AG08396 (cell line): Measurements from ENCODE around the gene GFRAL.
"Not testable (repeated sequence)": the region's sequence is repeated elsewhere in the genome, so short reads cannot be mapped to it uniquely, and the experiment has no call there.

Experiments used
- DNase-seq: peaks from one replicate; pipeline ENCODE4 v3.0.0; 2012; ENCODE audit warnings: low spot score, mixed read lengths

The GFRAL gene, protein sequence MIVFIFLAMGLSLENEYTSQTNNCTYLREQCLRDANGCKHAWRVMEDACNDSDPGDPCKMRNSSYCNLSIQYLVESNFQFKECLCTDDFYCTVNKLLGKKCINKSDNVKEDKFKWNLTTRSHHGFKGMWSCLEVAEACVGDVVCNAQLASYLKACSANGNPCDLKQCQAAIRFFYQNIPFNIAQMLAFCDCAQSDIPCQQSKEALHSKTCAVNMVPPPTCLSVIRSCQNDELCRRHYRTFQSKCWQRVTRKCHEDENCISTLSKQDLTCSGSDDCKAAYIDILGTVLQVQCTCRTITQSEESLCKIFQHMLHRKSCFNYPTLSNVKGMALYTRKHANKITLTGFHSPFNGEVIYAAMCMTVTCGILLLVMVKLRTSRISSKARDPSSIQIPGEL

DNA sequence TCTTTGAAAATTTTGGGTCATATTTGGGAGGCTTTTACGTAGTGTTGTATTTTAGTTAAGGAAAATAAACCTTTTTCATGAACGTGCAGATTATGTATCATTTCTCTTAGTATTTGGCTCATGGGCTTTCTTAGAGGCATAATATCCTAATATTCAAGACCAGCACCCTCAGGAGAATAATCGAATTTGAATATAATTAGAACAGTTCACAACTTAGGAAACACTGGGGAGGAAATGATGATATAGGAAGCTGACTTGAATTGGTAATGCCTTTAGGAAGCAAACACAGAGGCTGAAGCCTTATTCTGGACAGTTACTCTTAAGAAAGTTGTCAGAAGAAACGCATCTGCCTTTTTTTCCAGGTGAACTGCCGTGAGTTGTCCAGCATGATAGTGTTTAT, at the start of gene GFRAL:
Gene GFRAL, plus strand, starts transcription at position 301 of the 400 bp plus-strand sequence. Its CDS starts 86 bp downstream, at position 387.
- no peak for DNase-seq

DNA sequence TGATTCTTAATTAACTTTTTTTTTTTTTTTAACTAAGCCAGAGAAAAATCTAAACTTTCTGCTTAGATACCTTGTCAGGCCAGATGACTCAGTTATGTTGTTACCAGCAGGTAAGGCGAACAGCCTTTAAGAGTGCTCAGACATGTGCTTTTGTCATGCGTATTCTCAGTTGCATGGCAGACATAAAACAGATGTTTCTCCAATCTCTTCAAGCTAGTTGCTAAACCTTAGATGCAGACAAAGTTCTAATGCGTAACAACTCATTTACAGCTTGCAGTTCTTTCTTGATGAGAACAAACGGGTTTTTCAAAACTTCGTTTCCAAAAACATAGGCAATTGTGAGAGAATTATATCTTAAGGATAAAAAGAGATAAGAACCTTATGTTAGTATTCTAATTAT, 49.6 kb upstream of the GFRAL start:
- DNase-seq: no peak

DNA sequence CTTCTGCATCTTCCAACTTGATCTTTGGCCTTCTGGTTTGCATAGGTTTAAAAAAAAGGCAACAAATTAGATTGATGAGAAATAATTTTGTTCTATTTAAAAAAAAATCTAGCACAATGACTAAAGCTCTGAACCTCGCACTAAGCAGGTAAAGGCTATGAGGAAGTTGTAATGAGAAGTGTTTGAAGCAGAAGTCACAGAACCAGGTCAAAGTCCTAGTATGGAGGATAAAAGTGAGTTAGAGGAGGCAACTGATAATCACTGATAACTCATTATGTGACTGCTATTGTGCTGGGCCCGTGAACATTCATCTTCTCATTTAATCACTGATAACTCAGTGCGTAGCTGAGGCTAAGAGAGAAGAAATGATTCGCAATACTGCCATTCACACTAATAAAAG, 46.1 kb upstream of the GFRAL start:
- no peak for DNase-seq

DNA sequence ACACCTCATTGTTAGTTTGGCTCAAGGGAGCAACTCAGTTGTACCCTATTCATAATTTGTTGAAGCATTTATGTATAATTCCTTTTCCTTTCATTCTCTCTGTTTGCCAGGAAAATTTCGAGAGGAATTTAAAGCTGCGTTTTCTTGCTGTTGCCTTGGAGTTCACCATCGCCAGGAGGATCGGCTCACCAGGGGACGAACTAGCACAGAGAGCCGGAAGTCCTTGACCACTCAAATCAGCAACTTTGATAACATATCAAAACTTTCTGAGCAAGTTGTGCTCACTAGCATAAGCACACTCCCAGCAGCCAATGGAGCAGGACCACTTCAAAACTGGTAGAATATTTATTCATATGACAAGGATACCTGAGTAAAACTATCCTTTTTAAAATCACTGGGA, 45.2 kb upstream of the GFRAL start:
- no peak for DNase-seq

DNA sequence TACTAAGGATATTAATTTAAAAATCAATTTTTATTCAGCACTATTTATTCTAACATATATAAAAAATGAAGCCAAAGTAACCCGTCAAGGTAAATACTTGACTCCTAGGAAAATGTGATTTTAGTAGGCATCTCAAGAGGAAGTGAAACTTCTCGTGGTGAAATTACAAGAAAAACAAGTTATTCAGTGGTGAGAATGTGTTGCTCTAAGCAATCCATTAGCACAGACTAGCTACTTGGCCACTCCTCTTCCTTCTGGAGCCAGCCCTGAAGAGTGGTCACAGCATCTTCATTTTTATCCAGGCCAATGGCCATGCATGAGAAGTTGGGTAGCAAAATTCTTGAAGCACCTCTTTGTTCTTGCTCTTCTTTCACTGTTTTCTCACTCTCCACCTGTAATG, 40.4 kb upstream of the GFRAL start:
- no peak for DNase-seq

DNA sequence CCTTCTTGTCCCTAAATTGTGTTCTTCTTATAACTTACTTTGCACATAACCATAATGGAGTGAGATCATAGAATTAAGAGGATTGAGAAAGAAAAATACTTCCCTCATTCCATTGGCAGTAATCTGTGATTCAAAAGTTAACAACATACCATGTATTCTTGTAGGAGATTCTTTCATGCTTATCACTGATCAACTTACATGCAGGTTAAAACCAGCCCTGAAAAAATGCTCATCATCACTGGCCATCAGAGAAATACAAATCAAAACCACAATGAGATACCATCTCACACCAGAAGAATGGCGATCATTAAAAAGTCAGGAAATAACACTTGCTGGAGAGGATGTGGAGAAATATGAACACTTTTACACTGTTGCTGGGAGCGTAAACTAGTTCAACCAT, 36.5 kb upstream of the GFRAL start:
- DNase-seq: no peak

DNA sequence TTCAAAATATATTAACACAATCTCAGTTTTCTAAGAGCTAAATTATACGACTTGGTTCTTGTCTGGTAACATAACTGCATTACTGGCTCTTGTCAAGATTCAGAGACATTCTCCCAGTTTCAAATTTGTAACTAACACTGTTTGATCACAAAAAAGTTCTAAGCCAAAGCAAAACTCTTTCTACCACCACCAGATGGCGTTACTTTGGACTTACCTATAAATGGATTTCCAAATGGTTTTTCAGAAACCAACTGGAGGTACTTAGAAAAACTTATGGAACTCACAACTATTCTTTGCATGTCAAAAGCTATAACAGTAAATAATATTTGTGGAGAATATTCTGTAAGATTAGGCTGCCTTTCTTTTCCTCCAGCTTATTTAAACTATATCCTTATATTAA, 34.2 kb upstream of the GFRAL start:
- no peak for DNase-seq

DNA sequence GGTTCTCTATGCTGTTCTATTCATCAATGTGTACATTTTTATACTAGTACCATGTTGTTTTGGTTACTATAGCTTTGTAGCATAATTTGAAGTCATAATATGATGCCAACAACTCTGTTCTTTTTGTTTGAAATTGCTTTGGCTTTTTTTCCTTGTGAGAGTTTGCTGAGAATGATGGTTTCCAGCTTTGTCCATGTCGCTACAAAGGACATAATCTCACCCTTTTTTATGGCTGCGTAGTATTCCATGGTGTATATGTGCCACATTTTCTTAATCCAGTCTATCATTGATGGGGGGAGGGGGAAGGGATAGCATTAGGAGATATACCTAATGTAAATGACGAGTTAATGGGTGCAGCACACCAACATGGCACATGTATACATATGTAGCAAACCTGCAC, 30.1 kb upstream of the GFRAL start:
- not testable (repeated sequence) for DNase-seq

DNA sequence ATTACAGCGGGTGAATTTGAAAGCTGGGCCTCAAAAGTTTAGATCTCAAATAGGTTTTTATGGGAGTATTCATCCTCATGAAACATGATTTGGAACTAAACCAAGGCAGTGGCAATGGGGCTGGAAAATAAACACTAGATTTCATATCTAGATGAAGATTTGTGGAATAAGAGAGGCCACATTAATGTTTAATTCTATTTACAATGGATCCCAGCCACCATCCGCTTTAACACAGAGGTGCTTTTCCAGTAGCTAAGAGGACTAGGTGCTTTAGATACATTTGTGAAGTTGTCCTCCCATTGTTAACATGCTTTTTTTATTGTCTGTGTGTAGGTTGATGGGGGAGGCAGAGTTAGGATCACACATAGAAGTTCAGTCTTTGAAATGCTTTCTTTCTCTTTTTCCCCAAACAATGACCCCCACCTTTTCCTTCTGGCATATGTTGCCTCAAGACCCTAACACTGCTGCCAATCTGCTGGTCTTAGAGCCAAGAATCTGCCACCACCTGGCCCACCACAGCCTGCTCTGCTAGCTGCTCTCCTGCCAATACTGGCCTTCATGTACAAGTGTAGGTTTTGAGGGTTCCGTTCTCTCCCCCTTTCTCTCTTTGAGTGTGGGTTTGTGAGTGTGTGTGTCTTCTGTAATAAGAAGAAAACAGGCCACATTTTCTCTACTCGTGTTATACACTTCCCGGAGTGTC, 27.8 kb upstream of the GFRAL start:
- DNase-seq: no peak

DNA sequence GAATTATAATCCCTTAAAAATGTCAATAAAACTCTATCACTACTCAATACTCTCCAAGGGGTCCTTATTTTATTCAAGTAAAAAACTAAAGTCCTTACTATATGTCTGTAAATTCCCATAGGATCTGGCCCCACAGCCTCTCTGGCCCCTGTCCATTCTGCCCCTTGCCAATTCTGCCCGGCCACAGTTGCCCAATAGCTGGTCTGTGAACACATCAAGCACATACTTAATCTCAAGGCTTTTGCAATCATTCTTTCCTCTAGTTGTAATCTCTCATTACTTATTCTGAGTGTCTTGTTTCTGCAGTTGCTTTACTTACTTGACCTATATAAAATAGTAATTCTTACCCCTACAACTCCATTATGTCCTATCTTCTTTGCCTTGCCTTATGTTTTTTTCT, 22.5 kb upstream of the GFRAL start:
- DNase-seq: no peak

DNA sequence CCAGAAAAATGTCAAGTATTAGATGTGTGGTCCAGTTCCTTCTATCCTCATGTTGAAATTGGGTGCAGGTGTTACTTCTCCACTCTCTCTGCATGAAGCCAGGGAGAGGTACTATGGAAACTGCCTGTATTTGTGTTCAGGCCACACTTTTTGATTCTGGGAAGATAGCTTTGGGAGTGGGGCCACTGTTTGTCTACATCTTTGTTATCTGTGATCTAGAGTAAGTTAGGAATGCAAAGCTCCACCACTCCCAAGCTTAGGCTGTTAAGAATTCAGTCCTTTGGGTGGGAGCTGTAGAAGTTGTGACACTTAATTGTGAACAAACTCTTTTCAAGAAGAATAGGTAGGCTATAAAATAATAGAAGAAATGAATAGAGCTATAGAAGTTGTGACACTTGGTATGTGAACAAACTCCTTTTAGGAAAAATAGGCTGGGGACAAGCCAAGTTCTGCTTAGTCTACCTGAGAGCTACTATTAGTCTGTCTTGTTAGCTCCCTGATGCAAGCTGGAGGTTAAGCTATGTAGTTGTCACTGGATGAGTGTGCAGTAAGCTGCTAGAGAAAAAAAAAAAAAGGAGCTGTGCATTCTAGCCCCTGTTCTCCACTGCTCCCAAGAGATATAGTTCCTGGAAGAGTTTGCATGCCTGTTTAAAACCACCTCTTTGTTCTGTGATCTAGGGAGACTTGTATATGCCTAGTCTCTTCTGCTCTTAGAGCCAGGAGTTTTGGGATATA, 7.1 kb upstream of the GFRAL start:
- DNase-seq: no peak

DNA sequence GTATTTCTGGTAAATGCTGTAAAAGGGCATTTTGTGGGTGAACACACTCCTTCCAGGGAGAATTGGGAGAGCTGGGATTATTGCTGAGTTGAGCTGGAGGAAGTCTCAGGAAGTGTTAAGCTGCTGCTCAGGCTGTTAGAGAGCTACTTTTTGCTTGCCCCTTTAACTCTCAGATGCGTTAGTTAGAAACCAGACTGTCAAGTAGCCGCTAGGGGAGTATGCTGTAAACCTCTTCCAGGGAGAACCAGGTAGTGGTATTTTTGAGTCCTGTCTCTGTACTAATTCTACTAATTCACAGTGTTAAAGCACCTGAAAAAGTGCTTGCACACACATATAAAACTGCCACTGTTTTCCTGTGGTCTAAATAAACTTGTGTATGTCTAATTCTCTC, 6.6 kb upstream of the GFRAL start:
- no peak for DNase-seq

DNA sequence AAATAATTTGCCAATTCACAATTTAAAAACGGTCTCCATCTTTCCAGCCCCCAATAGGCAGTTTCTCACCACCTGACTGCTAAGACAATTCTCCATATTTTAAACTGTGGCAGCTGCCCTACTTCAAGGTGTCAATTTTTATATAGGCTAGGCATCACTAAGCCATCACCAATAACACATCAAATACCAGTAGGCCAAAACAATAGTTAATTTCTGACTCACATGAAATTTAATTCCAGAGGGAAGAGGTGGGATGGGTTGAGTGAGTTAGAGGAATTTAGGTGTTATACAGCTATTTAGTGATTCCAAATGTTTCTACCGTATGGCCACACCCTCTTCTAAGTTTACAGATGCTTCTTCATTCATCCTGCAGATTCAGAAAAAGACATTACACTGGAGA, 49.9 kb downstream of the GFRAL start:
- no peak for DNase-seq

DNA sequence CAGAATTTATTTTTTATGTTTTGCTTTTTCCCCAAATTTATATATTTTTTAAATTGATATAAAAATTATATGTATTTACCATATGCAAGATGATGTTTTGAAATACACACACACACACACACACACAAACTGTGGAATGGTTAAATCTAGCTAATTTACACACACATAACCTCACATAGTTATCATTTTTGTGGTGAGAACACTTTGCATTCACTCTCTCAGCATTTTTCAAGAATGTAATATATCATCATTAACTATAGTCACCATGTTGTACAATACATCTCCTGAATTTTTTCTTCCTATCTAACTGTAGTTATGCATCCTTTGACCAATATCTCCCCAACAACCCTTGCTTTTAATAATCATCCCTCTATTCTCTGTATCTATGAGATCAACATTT, 52.2 kb downstream of the GFRAL start:
- no peak for DNase-seq

DNA sequence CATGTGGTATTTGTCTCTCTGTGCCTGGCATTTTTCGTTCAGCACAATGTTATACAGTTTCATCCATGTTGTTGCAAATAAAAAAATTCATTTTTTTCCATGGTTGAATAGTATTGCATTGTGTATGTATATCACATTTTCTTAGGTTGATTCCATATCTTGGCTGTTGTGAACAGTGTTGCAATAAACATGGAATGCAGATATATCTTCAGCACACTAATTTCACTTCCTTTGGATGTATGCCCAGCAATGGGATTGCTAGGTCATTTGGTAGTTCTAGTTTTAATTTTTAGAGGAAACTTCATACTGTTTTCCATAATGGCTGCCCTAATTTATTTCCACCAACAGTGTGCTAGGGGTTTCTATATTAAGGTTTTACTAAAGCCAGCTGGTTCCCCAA, 52.6 kb downstream of the GFRAL start:
- DNase-seq: no peak

DNA sequence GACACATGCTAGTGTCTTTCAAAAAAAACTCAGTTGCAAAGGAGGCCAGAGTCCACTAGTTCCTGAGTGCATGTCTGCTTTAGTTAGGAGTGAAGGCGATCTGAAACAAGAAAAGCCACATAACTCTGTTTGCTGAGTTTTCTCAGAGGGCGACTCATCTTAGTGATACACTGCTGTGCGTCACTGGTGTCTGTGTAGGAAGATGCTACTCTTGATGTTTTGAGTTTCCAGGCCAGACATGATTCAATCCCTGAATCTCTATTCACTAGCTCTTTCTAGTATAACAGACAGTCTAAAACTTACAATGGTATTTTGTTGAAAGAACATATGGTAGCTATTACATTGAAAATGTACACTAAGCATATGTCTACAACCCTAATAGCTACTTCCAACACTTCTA, 60.9 kb downstream of the GFRAL start:
- no peak for DNase-seq

DNA sequence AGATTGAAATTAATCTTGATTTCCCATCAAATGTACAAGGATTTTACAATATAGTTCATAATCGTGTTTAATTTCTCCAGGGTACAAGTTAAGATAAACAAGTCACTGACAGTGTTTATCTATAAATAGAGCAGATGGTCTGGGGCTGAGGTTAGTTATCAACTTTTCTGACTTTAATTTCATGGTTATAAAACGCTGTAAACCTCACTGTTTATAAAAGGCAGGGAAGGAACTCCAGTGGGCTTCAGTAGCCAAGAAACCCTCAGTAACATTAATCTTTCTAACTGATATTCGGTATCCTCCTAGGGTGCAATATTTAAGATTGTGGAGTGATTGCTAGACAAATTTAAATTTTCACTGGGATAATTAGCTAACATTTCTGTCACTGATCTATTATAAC, 68.6 kb downstream of the GFRAL start:
- no peak for DNase-seq

DNA sequence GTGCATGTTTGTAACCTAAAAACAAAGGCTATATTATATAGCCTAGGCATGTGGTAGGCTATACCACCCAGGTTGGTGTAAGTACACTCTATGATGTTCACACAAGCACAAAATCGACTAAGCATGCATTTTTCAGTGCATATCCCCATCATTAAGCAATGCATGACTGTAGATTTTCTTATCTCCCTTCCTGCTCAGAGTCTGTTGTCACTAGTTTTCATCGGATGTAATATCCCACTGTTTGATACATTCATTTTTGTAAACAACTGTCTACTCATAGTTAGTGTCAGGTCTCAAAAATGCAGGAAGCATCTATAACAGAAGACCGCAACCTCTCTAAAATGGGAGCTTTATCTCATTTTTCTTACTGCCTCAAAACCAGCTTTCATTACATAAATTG, 70.7 kb downstream of the GFRAL start:
- no peak for DNase-seq

DNA sequence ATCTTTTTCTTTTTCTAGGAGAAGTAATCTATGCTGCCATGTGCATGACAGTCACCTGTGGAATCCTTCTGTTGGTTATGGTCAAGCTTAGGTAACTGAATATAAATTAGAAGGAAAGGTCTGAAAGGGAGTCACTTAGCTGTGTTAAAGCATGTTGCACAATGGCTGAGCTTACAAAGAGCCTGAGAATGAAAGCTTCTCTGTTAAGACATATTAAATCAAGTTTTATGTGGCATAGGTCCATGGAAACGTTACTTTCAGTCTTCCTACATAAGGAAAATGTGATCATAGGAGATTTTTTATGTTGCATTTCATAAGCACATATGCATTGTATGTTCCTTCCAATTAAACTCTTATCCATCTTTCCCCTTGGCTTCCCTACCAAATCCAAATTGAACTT, 72.1 kb downstream of the GFRAL start:
- DNase-seq: no peak

DNA sequence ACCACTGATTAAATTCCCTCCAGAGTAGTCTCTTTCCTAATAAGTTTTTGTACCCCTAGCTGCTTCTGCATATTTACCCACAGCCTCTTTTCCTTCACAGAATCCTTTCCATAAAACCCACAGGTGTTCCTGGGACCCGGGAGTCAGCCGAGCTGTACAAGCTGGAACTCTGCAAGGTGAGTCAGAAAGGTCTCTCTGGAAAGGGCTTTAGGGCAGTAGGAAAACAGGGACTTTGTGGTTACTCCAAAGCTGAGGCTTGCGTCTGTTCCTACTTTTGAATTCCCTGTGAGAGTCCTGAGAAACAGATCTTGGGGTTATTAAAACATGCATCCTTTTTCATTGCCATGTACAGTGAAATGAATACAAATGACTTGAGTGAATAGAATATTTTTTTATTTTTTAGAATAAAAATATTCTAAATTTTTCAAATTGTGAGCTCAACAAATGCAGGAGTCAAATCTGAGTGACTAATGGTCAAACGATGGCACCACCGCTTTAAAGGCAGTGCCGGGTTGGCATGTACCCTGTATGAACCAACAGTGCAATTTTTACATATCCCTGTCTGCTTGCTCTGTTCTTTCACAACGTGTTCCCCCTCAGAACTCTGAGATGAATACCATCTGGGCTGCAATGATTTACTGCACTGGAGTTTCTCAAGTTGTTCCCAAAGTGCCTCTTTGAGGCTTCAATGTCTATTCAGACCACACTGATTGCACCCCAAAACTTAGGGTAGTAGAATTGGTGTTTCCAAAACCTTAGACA, 78.4 kb downstream of the GFRAL start:
- no peak for DNase-seq

DNA sequence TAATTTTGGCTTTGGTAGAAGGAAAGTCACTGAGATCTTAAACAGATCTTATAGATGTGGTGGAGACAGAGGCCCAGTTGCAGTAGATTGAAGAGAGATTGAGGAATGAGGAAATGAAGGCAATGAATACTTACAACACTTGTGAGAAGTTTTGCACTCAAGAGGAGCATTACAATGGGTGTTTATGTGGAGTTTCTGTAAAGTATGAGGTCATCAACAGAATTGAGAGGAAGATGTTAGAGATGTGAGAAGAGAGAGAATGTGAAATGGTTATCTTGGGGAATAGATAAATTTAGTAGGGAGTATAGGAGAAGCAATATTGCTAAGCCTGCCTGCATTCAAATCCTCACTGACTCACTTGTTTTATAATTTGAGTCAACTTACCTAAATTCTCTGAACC, 83.4 kb downstream of the GFRAL start:
- no peak for DNase-seq

DNA sequence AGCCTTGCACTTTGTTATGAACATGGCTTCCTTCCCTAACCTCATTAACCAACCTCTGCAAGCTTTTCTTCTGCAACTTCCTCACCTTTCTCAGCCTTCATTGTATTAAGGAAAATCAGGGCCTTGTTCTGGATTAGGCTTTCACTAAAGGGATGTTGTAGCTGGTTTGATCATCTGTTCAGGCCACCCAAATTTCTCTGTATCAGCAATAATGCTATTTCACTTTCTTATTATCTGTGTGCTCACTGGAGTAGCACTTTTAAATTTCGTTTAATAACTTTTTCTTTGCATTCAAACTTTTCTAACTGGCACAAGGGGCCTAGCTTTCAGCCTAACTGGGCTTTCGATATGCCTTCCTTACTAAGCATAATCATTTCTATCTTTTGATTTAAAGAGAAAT, 96.7 kb downstream of the GFRAL start:
- no peak for DNase-seq
